ENCODE results near the gene NINJ2. TPM values are rescaled to one million over a fixed set of nuclear protein-coding genes. Genes with fewer than 3 reads are reported as not detected.

Gene NINJ2
- total RNA-seq, 1 donor, result 5.8 TPM

DNA sequence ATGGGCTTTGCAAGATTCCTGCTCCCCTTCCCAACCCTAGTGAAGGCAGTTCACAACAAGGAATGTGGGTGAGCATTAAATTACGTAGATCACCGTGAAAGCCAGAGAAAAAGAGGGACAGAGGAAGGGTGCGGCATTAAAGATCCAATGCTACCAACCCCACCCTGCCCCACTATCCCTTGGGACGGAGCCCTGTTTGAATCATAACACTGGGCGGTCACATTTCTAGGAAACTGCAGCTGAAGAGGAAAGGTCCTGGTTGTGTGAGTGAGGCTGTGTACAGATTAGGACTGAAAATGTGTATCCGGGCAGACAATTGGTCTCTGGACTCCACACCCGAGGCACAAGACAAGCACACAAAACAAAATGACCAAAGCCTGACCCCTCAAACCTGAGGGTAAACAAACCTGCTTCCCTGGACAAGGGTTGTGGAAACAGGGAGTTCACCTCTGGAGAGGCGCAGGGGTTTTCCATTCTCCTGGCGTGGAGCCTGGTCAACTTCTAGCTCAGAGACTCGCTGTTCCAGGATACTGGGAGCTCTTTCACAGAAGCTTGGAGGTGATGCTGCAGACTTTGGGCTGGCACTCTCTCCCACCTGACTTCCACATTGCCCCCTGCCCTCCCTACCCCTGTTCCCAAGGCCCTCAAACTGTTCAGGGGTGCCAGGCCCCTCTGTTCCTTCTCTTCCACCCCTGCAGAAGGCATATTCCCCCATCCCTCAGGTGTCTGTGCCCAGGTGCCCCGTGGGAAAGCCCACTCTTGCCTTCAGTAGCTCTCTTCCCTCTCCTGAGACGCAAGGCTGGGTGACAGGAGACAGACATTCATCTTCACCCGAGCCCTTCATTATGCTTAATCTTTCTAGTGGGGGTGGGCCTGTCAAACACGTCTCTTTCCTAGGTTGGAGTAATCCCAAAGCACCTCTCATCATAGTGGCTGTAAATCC is 16.5 kb downstream of the NINJ2 start:
- peak overlapping the region; percentile 16 for H2AFZ ChIP-seq (ENCODE audit: low read length)
- H3K27ac ChIP-seq (ENCODE audit: low read depth, low read length), result peak overlapping the region; percentile 68
- H4K20me1 ChIP-seq (ENCODE audit: insufficient read depth, low read length), result no peaks in the 10 kb centered on the region
- peak overlapping the region; percentile 6 for H3K4me3 ChIP-seq (ENCODE audit: insufficient read depth, low read length)
- H3K36me3 ChIP-seq (ENCODE audit: insufficient read depth, low read length), result no peaks in the 10 kb centered on the region
- H3K9me3 ChIP-seq (ENCODE audit: low read depth, low read length), result no peaks in the 10 kb centered on the region
- peak overlapping the region; percentile 26 for H3K4me2 ChIP-seq (ENCODE audit: insufficient read depth, low read length)
- TF ChIP-seq, protein P1, sequence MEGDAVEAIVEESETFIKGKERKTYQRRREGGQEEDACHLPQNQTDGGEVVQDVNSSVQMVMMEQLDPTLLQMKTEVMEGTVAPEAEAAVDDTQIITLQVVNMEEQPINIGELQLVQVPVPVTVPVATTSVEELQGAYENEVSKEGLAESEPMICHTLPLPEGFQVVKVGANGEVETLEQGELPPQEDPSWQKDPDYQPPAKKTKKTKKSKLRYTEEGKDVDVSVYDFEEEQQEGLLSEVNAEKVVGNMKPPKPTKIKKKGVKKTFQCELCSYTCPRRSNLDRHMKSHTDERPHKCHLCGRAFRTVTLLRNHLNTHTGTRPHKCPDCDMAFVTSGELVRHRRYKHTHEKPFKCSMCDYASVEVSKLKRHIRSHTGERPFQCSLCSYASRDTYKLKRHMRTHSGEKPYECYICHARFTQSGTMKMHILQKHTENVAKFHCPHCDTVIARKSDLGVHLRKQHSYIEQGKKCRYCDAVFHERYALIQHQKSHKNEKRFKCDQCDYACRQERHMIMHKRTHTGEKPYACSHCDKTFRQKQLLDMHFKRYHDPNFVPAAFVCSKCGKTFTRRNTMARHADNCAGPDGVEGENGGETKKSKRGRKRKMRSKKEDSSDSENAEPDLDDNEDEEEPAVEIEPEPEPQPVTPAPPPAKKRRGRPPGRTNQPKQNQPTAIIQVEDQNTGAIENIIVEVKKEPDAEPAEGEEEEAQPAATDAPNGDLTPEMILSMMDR (IDR thresholded peaks at IDR 0.05; ENCODE audit: extremely low read depth, low read depth, low read length), result no peak
- DNase-seq (ENCODE audit: insufficient read length, low spot score, missing footprints), result peak; percentile 97
- H3K79me2 ChIP-seq (ENCODE audit: insufficient read depth, low read length), result peaks cover 2% of the 10 kb centered on the region
- no peaks in the 10 kb centered on the region for H3K27me3 ChIP-seq (ENCODE audit: insufficient read depth, low read length)
- peaks cover 40% of the 10 kb centered on the region for H3K4me1 ChIP-seq (ENCODE audit: insufficient read depth, low read length)

DNA sequence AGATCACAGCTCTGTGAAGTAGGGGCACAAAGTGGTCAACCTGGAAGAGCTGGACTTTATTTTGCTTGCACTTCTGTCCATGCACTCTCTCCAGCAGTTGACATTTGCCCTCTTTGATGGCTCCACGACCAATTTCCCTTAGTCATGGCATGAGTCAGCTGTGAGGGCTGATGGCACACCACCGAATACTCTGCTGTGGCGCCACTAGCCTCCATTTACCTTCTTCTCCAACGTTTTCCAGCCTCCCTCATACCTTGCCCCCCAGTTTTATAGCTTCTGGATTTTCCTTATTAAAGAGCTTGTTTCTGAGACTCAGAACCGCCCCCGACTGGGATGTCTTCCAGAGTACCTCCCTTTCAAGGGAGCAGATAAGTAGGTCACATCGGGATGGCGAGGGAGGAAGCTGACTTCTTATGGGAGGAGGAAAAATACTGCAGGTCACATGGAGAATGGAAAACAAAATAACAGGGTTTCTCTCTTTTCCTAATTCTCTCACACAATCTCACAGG is 17.6 kb downstream of the NINJ2 start:
- no peaks in the 10 kb centered on the region for H3K9me3 ChIP-seq (ENCODE audit: low read depth, low read length)
- no peak overlapping the region for H3K4me3 ChIP-seq (ENCODE audit: insufficient read depth, low read length)
- no peaks in the 10 kb centered on the region for H4K20me1 ChIP-seq (ENCODE audit: insufficient read depth, low read length)
- H3K79me2 ChIP-seq (ENCODE audit: insufficient read depth, low read length), result peaks cover 2% of the 10 kb centered on the region
- H3K27me3 ChIP-seq (ENCODE audit: insufficient read depth, low read length), result no peaks in the 10 kb centered on the region
- H2AFZ ChIP-seq (ENCODE audit: low read length), result peak overlapping the region; percentile 16
- peak overlapping the region; percentile 68 for H3K27ac ChIP-seq (ENCODE audit: low read depth, low read length)
- TF ChIP-seq, protein P1 (IDR thresholded peaks at IDR 0.05; ENCODE audit: extremely low read depth, low read depth, low read length), result no peak
- H3K36me3 ChIP-seq (ENCODE audit: insufficient read depth, low read length), result no peaks in the 10 kb centered on the region
- DNase-seq (ENCODE audit: insufficient read length, low spot score, missing footprints), result peak; percentile 92
- H3K4me2 ChIP-seq (ENCODE audit: insufficient read depth, low read length), result peak overlapping the region; percentile 26
- H3K4me1 ChIP-seq (ENCODE audit: insufficient read depth, low read length), result peaks cover 40% of the 10 kb centered on the region

DNA sequence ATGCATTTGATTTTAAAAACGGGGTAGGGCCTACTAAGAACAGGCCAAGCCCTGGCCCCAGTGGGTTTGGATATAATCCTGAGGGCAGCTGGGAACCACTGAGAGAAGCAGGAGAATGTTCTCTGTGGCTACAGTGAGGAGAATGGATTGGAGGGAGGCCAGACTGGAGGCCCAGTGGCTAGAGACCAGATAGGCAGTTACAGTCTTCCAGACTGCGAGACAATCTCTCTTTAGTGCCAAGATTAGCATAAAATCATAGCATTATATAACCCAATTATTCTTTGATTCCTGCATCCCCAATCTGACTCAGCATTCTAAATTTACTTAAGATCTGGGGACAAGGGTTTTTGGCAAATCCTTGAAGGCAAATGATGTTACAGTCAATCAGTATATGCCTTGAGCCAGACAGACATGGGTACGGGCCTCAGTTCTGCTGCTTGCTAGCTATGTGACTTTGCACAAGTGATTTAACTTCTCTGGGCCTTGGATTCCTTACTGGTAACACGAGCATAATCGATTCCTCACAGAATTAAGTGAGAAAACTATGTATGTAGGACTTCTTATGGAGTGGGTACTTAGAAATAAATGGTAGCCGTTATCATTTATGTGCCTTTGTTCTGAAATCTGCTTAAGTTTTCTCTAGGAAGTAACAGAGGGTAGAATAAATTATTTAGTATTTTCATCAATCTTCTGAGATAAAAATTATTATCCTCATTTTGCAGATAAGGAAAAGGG is 18.3 kb downstream of the NINJ2 start:
- DNase-seq (ENCODE audit: insufficient read length, low spot score, missing footprints), result peak; percentile 86
- Histone ChIP-seq H3K27ac (ENCODE audit: low read depth, low read length) (peak overlapping the region; percentile 68), H3K4me1 (ENCODE audit: insufficient read depth, low read length) (peaks cover 40% of the 10 kb centered on the region), H3K27me3 (ENCODE audit: insufficient read depth, low read length) (no peaks in the 10 kb centered on the region), H3K36me3 (ENCODE audit: insufficient read depth, low read length) (no peaks in the 10 kb centered on the region), H3K79me2 (ENCODE audit: insufficient read depth, low read length) (peaks cover 2% of the 10 kb centered on the region), H4K20me1 (ENCODE audit: insufficient read depth, low read length) (no peaks in the 10 kb centered on the region), H3K4me2 (ENCODE audit: insufficient read depth, low read length) (peak overlapping the region; percentile 26), H2AFZ (ENCODE audit: low read length) (no peak overlapping the region), H3K4me3 (ENCODE audit: insufficient read depth, low read length) (no peak overlapping the region), H3K9me3 (ENCODE audit: low read depth, low read length) (no peaks in the 10 kb centered on the region)
- TF ChIP-seq, protein P1 (IDR thresholded peaks at IDR 0.05; ENCODE audit: extremely low read depth, low read depth, low read length), result no peak

DNA sequence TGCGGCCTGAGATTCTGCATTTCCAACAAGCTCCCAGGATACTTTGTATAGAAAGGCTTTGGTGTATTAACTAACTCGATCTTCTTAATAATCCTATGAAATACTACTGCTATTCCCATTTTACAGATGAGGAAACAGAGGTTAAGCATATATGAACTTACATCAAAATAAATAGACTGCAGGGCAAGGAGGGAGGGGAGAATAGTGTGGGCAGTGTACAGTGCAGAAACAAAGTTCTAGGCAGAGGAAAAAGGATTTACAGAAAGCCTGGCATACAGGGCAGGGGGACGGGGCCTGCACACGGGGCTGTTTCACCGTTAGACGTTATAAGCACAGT is 19.0 kb downstream of the NINJ2 start:
- DNase-seq (ENCODE audit: insufficient read length, low spot score, missing footprints), result no peak
- TF ChIP-seq, protein P1 (IDR thresholded peaks at IDR 0.05; ENCODE audit: extremely low read depth, low read depth, low read length), result no peak
- H3K27ac ChIP-seq (ENCODE audit: low read depth, low read length), result peak overlapping the region; percentile 68

More for the DNA sequence above, 19.0 kb downstream of the NINJ2 start:
- Histone ChIP-seq H3K9me3 (ENCODE audit: low read depth, low read length) (no peaks in the 10 kb centered on the region), H3K36me3 (ENCODE audit: insufficient read depth, low read length) (no peaks in the 10 kb centered on the region), H2AFZ (ENCODE audit: low read length) (no peak overlapping the region), H3K79me2 (ENCODE audit: insufficient read depth, low read length) (peaks cover 2% of the 10 kb centered on the region), H3K4me1 (ENCODE audit: insufficient read depth, low read length) (peaks cover 40% of the 10 kb centered on the region), H4K20me1 (ENCODE audit: insufficient read depth, low read length) (no peaks in the 10 kb centered on the region), H3K4me3 (ENCODE audit: insufficient read depth, low read length) (no peak overlapping the region), H3K4me2 (ENCODE audit: insufficient read depth, low read length) (peak overlapping the region; percentile 80), H3K27me3 (ENCODE audit: insufficient read depth, low read length) (no peaks in the 10 kb centered on the region)
